ENCODE data around the gene HOXA9. TPM values are rescaled to one million over a fixed set of nuclear protein-coding genes. Genes with fewer than 3 reads are reported as not detected.

The HOXA9 gene
- total and polyA plus RNA-seq, 10 of the 15 experiments (the other 5 are each of a cell fraction or from before 2014, with no cell fraction given) = not detected

GRCh38 chr7:27124096-27124901 lies 41.0 kb downstream of the HOXA9 start:
- DNase-seq (ENCODE audit: low read depth, low spot score) = no peak
- H3K27me3 ChIP-seq (replicated peaks in 1 of 2; ENCODE audit: control insufficient read depth in 2 of 2, insufficient read depth in 2 of 2, low read length in 1 of 2) = peaks cover 0 to 2% of the 10 kb centered on the region in 2 experiments; a peak in 3 of 4 replicates
- ChIA-PET SMC1A (ENCODE audit: uncharacterized antibody, unreplicated experiment) (no interaction called here), CTCF (no interaction called here), RAD21 (ENCODE audit: unreplicated experiment) (no interaction called here), POLR2A (no interaction called here)
- no peaks in the 10 kb centered on the region for H3K79me2 ChIP-seq (ENCODE audit: control insufficient read depth, insufficient read depth, low read length)
- in situ Hi-C loops (cut with MboI) = no loop called here
- no peak overlapping the region for H3K9ac ChIP-seq (ENCODE audit: control insufficient read depth, insufficient read depth, low read length)
- BruUV-seq (replicated peaks) = no TSS peak
- no peaks in the 10 kb centered on the region for H3K4me1 ChIP-seq (ENCODE audit: control insufficient read depth, insufficient read depth, low read length)
- H3K27ac ChIP-seq (ENCODE audit: control insufficient read depth, insufficient read depth) = no peak overlapping the region
- ATAC-seq = no peak
- no peak for TF ChIP-seq RBBP5 (conservative IDR thresholded peaks at IDR 0.05)
- TF ChIP-seq RAD51 (IDR thresholded peaks at IDR 0.05) = peak; percentile 50; the same call in 1 of the 2 replicates
- 81% methylated on average over 43 of the region's 43 CpGs for WGBS (ENCODE audit: insufficient coverage, insufficient replicate concordance, low lambda C conversion rate, missing lambda C conversion rate)
- no peak for FAIRE-seq
- H3K4me3 ChIP-seq = no peak overlapping the region
- H4K20me1 ChIP-seq (ENCODE audit: control insufficient read depth, insufficient read depth) = no peaks in the 10 kb centered on the region
- H3K36me3 ChIP-seq (ENCODE audit: control insufficient read depth in 2 of 2, insufficient read depth in 2 of 2, low read length in 1 of 2) = no peaks in the 10 kb centered on the region
- H3K4me2 ChIP-seq (ENCODE audit: control insufficient read depth, insufficient read depth) = no peak overlapping the region
- H2AFZ ChIP-seq (ENCODE audit: control insufficient read depth, low read depth, low read length) = no peak overlapping the region
- no peaks in the 10 kb centered on the region for H3K9me3 ChIP-seq (replicated peaks; ENCODE audit: control insufficient read depth, insufficient read depth, low read length)
- intact Hi-C loops (cut with micrococcal nuclease; ENCODE audit: unreplicated experiment) = no loop called here

- DNase-seq (ENCODE audit: low read depth, low spot score) (no peak), FAIRE-seq (no peak), ATAC-seq (no peak)
- H3K4me3 ChIP-seq = no peak overlapping the region
- in situ Hi-C loops (cut with MboI) = no loop called here
- intact Hi-C loops (cut with micrococcal nuclease; ENCODE audit: unreplicated experiment) = no loop called here
- no peaks in the 10 kb centered on the region for H4K20me1 ChIP-seq (ENCODE audit: control insufficient read depth, insufficient read depth)
- H3K36me3 ChIP-seq (ENCODE audit: control insufficient read depth in 2 of 2, insufficient read depth in 2 of 2, low read length in 1 of 2) = no peaks in the 10 kb centered on the region
- CTCF ChIA-PET = no interaction called here
- H3K27me3 ChIP-seq (replicated peaks in 1 of 2; ENCODE audit: control insufficient read depth in 2 of 2, insufficient read depth in 2 of 2, low read length in 1 of 2) = peaks cover 0 to 2% of the 10 kb centered on the region in 2 experiments; a peak in 3 of 4 replicates
- no peaks in the 10 kb centered on the region for H3K4me1 ChIP-seq (ENCODE audit: control insufficient read depth, insufficient read depth, low read length)
- no TSS peak for BruUV-seq (replicated peaks)
- no peaks in the 10 kb centered on the region for H3K9me3 ChIP-seq (replicated peaks; ENCODE audit: control insufficient read depth, insufficient read depth, low read length)
- H3K27ac ChIP-seq (ENCODE audit: control insufficient read depth, insufficient read depth) = no peak overlapping the region
- TF ChIP-seq CTCF (IDR thresholded peaks at IDR 0.05 in 2 of 3, conservative IDR thresholded peaks at IDR 0.05 in 1 of 3; ENCODE audit: control insufficient read depth in 2 of 3, extremely low read depth in 1 of 3, insufficient read depth in 1 of 3, low read depth in 3 of 3, low read length in 3 of 3) = no peak
- no peak for TF ChIP-seq PAX8 (IDR thresholded peaks at IDR 0.05)
- TF ChIP-seq CEBPB (IDR thresholded peaks at IDR 0.05; ENCODE audit: borderline replicate concordance in 1 of 2, low read depth in 2 of 2, low read length in 2 of 2) = no peak
- no peak for TF ChIP-seq CHD4 (IDR thresholded peaks at IDR 0.05)
- TF ChIP-seq BHLHE40 (IDR thresholded peaks at IDR 0.05; ENCODE audit: borderline replicate concordance in 1 of 2, low read depth in 2 of 2, low read length in 1 of 2) = no peak
- TF ChIP-seq EP300 (IDR thresholded peaks at IDR 0.05; ENCODE audit: borderline replicate concordance in 1 of 2, control insufficient read depth in 1 of 2, low read depth in 2 of 2, low read length in 2 of 2) = no peak
- no peak for TF ChIP-seq TCF7 (IDR thresholded peaks at IDR 0.05; ENCODE audit: borderline replicate concordance)
- TF ChIP-seq RB1 (IDR thresholded peaks at IDR 0.05; ENCODE audit: borderline replicate concordance) = no peak
- TF ChIP-seq SPI1 (IDR thresholded peaks at IDR 0.05; ENCODE audit: borderline replicate concordance, insufficient read depth, low read depth, low read length) = no peak
- TF ChIP-seq RBBP5 (conservative IDR thresholded peaks at IDR 0.05) = no peak
- no peak overlapping the region for H3K4me2 ChIP-seq (ENCODE audit: control insufficient read depth, insufficient read depth)
- no peak overlapping the region for H3K9ac ChIP-seq (ENCODE audit: control insufficient read depth, insufficient read depth, low read length)
- no peaks in the 10 kb centered on the region for H3K79me2 ChIP-seq (ENCODE audit: control insufficient read depth, insufficient read depth, low read length)
- SMC1A ChIA-PET (ENCODE audit: uncharacterized antibody, unreplicated experiment) = no interaction called here
- WGBS (ENCODE audit: insufficient coverage, insufficient replicate concordance, low lambda C conversion rate, missing lambda C conversion rate) = 84% methylated on average over 26 of the region's 26 CpGs
- H2AFZ ChIP-seq (ENCODE audit: control insufficient read depth, low read depth, low read length) = no peak overlapping the region
- RAD21 ChIA-PET (ENCODE audit: unreplicated experiment) = no interaction called here
- POLR2A ChIA-PET = no interaction called here
Measured at GRCh38 chr7:27123477-27124053, 41.8 kb downstream of the HOXA9 start.

Measured in GM12878 (cell line).